Karpas-422 (cell line): ENCODE measurements around the gene RFPL3. TPM values are rescaled to one million over a fixed set of nuclear protein-coding genes. Genes with fewer than 3 reads are reported as not detected.
"Not testable (repeated sequence)": the region's sequence is repeated elsewhere in the genome, so short reads cannot be mapped to it uniquely, and the experiment has no call there.

Source experiments
- DNase-seq: peaks from one replicate; pipeline ENCODE4 v3.0.0-alpha.2; 2015
- H2AFZ ChIP-seq: fragments of 200-600 bp; sonication (generic); 2 replicates; pipeline ENCODE4 v1.6.1; 2014; ENCODE audit warnings: antibody characterized with exemption, low read length, mixed read lengths
- H3K27ac ChIP-seq: fragments of 200-600 bp; sonication (generic); 2 replicates; pipeline ENCODE4 v1.5.1; 2014; ENCODE audit warnings: mild to moderate bottlenecking, low read length, moderate library complexity
- H3K27me3 ChIP-seq: fragments of 200-600 bp; sonication (generic); 2 replicates; pipeline ENCODE4 v1.6.1; 2014; ENCODE audit warnings: low read length, mixed read lengths
- H3K36me3 ChIP-seq: fragments of 200-600 bp; sonication (generic); 2 replicates; pipeline ENCODE4 v1.6.1; 2014; ENCODE audit warnings: low read length, mixed read lengths; ENCODE audit not compliant: insufficient read depth
- H3K4me1 ChIP-seq: fragments of 200-600 bp; sonication (generic); 2 replicates; pipeline ENCODE4 v1.6.1; 2014; ENCODE audit warnings: mild to moderate bottlenecking, low read length, mixed read lengths
- H3K4me2 ChIP-seq: fragments of 200-600 bp; sonication (generic); 2 replicates; pipeline ENCODE4 v1.6.1; 2014; ENCODE audit warnings: low read length, low read depth, mild to moderate bottlenecking; ENCODE audit not compliant: poor library complexity, severe bottlenecking
- H3K4me3 ChIP-seq: fragments of 200-600 bp; sonication (generic); 2 replicates; pipeline ENCODE4 v1.5.1; 2014; ENCODE audit warnings: mild to moderate bottlenecking, antibody characterized with exemption, low read length, mixed read lengths
- H3K79me2 ChIP-seq: fragments of 200-600 bp; sonication (generic); 2 replicates; pipeline ENCODE4 v1.6.1; 2014; ENCODE audit warnings: mild to moderate bottlenecking, low read length, mixed read lengths
- H3K9ac ChIP-seq: fragments of 200-600 bp; sonication (generic); 2 replicates; pipeline ENCODE4 v1.6.0; 2014; ENCODE audit warnings: low read length
- H3K9me2 ChIP-seq: fragments of 200-600 bp; sonication (generic), shearing (Covaris generic); replicated peaks from 2 replicates; pipeline ENCODE4 v1.6.0; 2014; ENCODE audit warnings: mild to moderate bottlenecking, low read length, moderate library complexity; ENCODE audit not compliant: insufficient read depth
- H3K9me3 ChIP-seq: fragments of 300-700, 200-600 bp; sonication (generic); 2 replicates; pipeline ENCODE4 v1.6.1; 2014; ENCODE audit warnings: low read length, mixed read lengths
- H4K20me1 ChIP-seq: fragments of 200-600 bp; sonication (generic); 2 replicates; pipeline ENCODE4 v1.6.1; 2014; ENCODE audit warnings: mild to moderate bottlenecking, antibody characterized with exemption, low read length, low read depth; ENCODE audit not compliant: insufficient read depth
- total RNA-seq: library from RNA; depleted of rRNA; stranded (reverse); fragments of >200 nt; shearing (Covaris generic); gene quantifications from 2 replicates; pipeline ENCODE4 v1.2.3, GENCODE V29; 2014; ENCODE audit warnings: low replicate concordance

Gene RFPL3
- total RNA-seq, 1 experiment from 2014 or later: not detected

- no peak overlapping the region for H3K4me2 ChIP-seq
These were observed 24.4 kb upstream of the RFPL3 start for GRCh38 chr22:32333141-32333768.

GRCh38 chr22:32333769-32334659 lies 23.7 kb upstream of the RFPL3 start:
- Histone ChIP-seq H3K27me3 (no peaks in the 10 kb centered on the region), H3K4me2 (no peak overlapping the region), H3K27ac (no peak overlapping the region), H3K4me1 (no peaks in the 10 kb centered on the region), H3K9ac (no peak overlapping the region), H3K36me3 (no peaks in the 10 kb centered on the region), H2AFZ (no peak overlapping the region), H3K9me3 (no peaks in the 10 kb centered on the region), H4K20me1 (no peaks in the 10 kb centered on the region), H3K4me3 (no peak overlapping the region), H3K79me2 (no peaks in the 10 kb centered on the region), H3K9me2 (no peaks in the 10 kb centered on the region)
- DNase-seq: no peak

More at GRCh38 chr22:32333141-32333768, 24.4 kb upstream of the RFPL3 start:
- H3K79me2 ChIP-seq: no peaks in the 10 kb centered on the region
- no peak overlapping the region for H3K9ac ChIP-seq
- no peaks in the 10 kb centered on the region for H3K4me1 ChIP-seq
- DNase-seq: no peak
- H3K27ac ChIP-seq: no peak overlapping the region
- no peaks in the 10 kb centered on the region for H4K20me1 ChIP-seq
- no peak overlapping the region for H3K4me3 ChIP-seq
- no peak overlapping the region for H2AFZ ChIP-seq
- no peaks in the 10 kb centered on the region for H3K36me3 ChIP-seq
- H3K9me2 ChIP-seq: no peaks in the 10 kb centered on the region
- no peaks in the 10 kb centered on the region for H3K9me3 ChIP-seq
- H3K27me3 ChIP-seq: no peaks in the 10 kb centered on the region

GRCh38 chr22:32334660-32335365 lies 22.9 kb upstream of the RFPL3 start:
- Histone ChIP-seq H3K27me3 (no peaks in the 10 kb centered on the region), H3K36me3 (no peaks in the 10 kb centered on the region), H3K79me2 (no peaks in the 10 kb centered on the region), H2AFZ (no peak overlapping the region), H3K9me3 (no peaks in the 10 kb centered on the region), H4K20me1 (no peaks in the 10 kb centered on the region), H3K4me1 (no peaks in the 10 kb centered on the region), H3K27ac (no peak overlapping the region), H3K4me2 (no peak overlapping the region), H3K4me3 (no peak overlapping the region), H3K9me2 (no peaks in the 10 kb centered on the region), H3K9ac (no peak overlapping the region)
- no peak for DNase-seq

GRCh38 chr22:32335471-32335870 lies 22.2 kb upstream of the RFPL3 start:
- DNase-seq: no peak
- no peaks in the 10 kb centered on the region for H3K9me2 ChIP-seq
- H3K27me3 ChIP-seq: no peaks in the 10 kb centered on the region
- no peaks in the 10 kb centered on the region for H3K36me3 ChIP-seq
- H3K4me3 ChIP-seq: no peak overlapping the region
- H4K20me1 ChIP-seq: no peaks in the 10 kb centered on the region
- no peaks in the 10 kb centered on the region for H3K4me1 ChIP-seq
- no peak overlapping the region for H3K4me2 ChIP-seq
- no peaks in the 10 kb centered on the region for H3K79me2 ChIP-seq
- no peak overlapping the region for H3K9ac ChIP-seq
- no peak overlapping the region for H2AFZ ChIP-seq
- H3K27ac ChIP-seq: no peak overlapping the region
- no peaks in the 10 kb centered on the region for H3K9me3 ChIP-seq

- no peak for DNase-seq
- H3K27ac ChIP-seq: no peak overlapping the region
- no peaks in the 10 kb centered on the region for H3K9me3 ChIP-seq
- H2AFZ ChIP-seq: no peak overlapping the region
- H4K20me1 ChIP-seq: no peaks in the 10 kb centered on the region
- no peaks in the 10 kb centered on the region for H3K36me3 ChIP-seq
- H3K27me3 ChIP-seq: no peaks in the 10 kb centered on the region
- no peak overlapping the region for H3K4me2 ChIP-seq
- H3K4me1 ChIP-seq: no peaks in the 10 kb centered on the region
- H3K9me2 ChIP-seq: no peaks in the 10 kb centered on the region
- no peak overlapping the region for H3K9ac ChIP-seq
- no peak overlapping the region for H3K4me3 ChIP-seq
- no peaks in the 10 kb centered on the region for H3K79me2 ChIP-seq
These were observed 21.5 kb upstream of the RFPL3 start for GRCh38 chr22:32336121-32336603.

GRCh38 chr22:32336771-32337424 lies 20.8 kb upstream of the RFPL3 start:
- DNase-seq: no peak
- Histone ChIP-seq H3K4me3 (no peak overlapping the region), H3K27me3 (no peaks in the 10 kb centered on the region), H3K9me3 (no peaks in the 10 kb centered on the region), H3K4me1 (no peaks in the 10 kb centered on the region), H2AFZ (no peak overlapping the region), H3K4me2 (no peak overlapping the region), H3K79me2 (no peaks in the 10 kb centered on the region), H3K36me3 (no peaks in the 10 kb centered on the region), H3K27ac (no peak overlapping the region), H3K9ac (no peak overlapping the region), H4K20me1 (no peaks in the 10 kb centered on the region), H3K9me2 (no peaks in the 10 kb centered on the region)

GRCh38 chr22:32337425-32337824 lies 20.2 kb upstream of the RFPL3 start:
- H3K9me2 ChIP-seq, H3K4me3 ChIP-seq, H3K27ac ChIP-seq, H3K9me3 ChIP-seq, H3K4me1 ChIP-seq, H3K4me2 ChIP-seq, H3K9ac ChIP-seq, H3K27me3 ChIP-seq, H2AFZ ChIP-seq, DNase-seq, H3K79me2 ChIP-seq, H4K20me1 ChIP-seq, H3K36me3 ChIP-seq: not testable (repeated sequence)

- Histone ChIP-seq H3K4me3 (no peak overlapping the region), H2AFZ (no peak overlapping the region), H3K36me3 (no peaks in the 10 kb centered on the region), H3K79me2 (no peaks in the 10 kb centered on the region), H3K9me3 (no peaks in the 10 kb centered on the region), H3K4me1 (no peaks in the 10 kb centered on the region), H3K9ac (no peak overlapping the region), H3K27me3 (no peaks in the 10 kb centered on the region), H3K4me2 (no peak overlapping the region), H4K20me1 (no peaks in the 10 kb centered on the region), H3K27ac (no peak overlapping the region), H3K9me2 (no peaks in the 10 kb centered on the region)
- no peak for DNase-seq
These were observed 18.9 kb upstream of the RFPL3 start for GRCh38 chr22:32338757-32339156.
